GM21515 (cell line): Measurements from ENCODE around the gene TRIM37.
"Not testable (repeated sequence)": the region's sequence is repeated elsewhere in the genome, so short reads cannot be mapped to it uniquely, and the experiment has no call there.

Experiments
- ATAC-seq: cut with Tn5 transposase; IDR thresholded peaks from one replicate; pipeline ENCODE4 v1.9.1; 2021; ENCODE audit not compliant: unreplicated experiment

The TRIM37 gene

DNA sequence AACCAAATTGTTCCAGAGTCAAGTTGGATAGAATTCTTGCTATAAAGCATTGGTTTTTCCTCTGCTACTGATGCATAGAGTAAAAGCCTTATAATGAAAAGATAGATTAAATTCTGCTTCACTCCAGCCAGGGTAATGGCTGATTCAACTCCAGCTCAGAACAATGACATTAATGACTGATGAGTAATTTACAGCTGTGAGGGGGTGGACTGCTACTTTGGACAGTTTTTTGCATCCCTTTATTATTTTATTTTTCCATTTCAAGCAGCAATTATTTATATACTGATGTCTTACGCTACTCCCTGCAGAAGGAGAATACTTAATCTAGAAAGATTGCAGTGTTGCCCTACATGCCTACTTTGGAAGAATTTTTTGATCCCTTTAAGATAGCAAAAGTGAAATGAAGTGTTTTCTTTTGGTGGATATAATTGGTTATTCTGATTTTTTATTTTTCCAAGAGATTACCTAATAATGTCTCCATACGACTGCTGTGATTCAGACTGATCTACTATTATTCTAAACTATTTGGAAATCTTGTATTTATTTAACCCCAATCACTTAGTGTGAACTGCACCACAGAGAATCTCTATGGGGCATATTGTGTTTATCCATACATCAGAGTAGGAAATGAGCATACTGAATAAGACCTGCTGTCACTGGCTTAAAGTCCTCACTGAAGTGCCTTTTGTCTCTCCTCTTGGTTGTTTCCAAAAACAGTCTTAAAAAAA lies 149.5 kb downstream of the TRIM37 start:
- no peak for ATAC-seq

DNA sequence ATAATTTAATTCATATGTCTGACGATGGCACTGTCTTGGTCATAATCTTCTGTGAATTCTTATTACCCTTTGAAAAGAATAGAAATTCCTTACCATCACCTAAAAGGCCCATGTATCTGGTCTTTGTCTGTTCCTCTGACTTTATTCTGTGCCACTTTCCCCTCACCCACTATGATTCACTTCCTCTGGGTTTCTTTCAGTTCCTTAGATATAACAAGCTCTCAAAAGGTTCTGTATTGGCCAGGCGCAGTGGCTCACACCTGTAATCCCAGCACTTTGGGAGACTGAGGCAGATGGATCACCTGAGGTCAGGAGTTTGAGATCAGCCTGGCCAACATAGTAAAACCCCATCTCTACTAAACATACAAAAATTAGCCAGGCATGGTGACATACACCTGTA lies 152.3 kb downstream of the TRIM37 start:
- not testable (repeated sequence) for ATAC-seq

DNA sequence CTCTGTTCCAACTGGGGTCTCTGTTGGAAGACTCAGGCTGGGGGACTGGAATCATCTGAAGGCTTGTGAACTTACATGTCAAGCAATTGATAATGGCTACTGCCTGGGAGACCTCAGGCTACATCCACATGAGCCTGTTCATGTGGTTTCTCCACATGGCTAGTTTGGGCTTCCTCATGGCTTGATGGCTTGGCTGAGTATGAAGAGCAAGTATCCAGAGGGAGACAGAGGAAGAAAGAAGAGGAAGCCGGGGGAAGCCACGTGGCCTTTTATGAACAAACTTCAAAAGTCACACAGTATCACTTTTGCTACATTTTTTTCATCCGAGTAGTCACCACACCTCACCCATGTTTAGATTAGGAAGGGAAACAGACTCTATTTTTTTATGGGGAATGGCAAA lies 158.9 kb downstream of the TRIM37 start:
- no peak for ATAC-seq

DNA sequence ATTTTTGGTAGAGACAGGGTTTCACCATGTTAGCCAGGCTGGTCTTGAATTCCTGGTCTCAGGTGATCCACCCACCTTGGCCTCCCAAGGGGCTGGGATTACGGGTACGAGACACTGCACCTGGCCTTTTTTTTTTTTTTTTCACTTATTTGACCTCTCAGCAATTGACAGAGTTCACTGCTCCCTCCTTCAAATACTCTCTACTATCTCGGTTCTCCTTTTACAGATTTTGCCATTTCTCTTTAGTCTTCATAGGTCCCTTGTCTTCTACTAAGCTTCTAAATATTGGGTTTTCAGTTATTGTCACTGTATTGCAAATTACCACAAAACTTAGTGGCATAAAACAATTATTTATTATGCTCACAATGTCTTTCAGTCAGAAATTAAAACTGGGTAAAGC lies 159.3 kb downstream of the TRIM37 start:
- ATAC-seq = no peak

DNA sequence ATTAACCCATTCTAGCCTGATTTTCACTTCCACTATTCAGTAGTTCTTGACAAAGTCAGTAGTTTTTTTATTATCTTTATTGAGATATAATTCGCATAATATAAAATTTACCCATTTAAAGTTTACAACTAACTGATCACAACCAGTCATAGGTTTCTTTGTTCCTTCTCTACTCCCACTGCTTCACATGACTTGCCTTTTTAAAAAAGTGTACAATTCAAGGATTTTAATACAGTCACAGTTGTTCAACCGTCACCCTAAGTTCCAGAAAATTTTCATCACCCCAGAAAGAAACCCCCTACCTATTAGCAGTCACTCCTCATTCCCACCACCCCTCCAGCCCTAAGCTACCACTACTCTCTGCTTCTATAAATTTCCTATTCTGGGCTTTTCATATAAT lies 162.5 kb downstream of the TRIM37 start:
- no peak for ATAC-seq

DNA sequence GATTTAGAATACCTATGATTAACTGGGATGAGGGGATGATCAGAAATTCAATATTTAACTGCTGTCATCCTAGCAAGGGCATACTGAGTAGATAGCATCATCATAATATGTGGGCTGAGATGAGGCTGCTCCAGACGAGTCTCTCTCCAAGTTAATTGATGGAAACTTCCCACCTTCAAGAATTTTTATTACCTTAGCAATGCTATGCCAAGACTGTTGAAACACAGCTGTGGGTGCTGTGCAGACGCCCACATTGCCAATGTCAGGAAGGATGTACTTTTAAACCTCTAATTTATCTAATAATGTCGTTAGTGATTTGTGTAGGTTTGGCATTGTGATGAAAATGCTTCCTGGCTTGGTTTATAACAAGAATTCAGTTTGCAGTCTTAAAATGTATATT lies 170.4 kb downstream of the TRIM37 start:
- ATAC-seq = no peak

DNA sequence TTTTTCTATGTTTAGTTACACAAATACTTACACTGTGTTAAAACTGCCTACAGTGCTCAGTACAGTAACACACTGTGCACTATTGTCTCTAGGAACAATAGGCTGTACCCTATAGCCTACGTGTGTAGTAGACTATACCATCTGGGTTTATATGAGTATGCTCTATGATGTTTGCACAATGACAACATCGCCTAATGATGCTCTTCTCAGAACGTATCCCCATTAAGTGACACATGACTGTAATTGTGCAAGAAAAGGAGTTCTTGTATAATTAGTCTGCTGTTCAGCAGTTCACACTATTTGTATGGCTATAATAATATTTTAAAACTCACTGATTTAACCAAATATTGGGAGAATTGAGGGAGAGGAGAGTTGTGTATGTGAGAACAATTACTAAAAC lies 173.7 kb downstream of the TRIM37 start:
- ATAC-seq = no peak
